HG02610 (cell line): Measurements from ENCODE around the gene TENT5A.

ENCODE experiments used
- ATAC-seq: cut with Tn5 transposase; IDR thresholded peaks from one replicate; pipeline ENCODE4 v1.9.1; 2021; ENCODE audit warnings: mild to moderate bottlenecking, moderate library complexity; ENCODE audit not compliant: unreplicated experiment

The TENT5A gene

DNA sequence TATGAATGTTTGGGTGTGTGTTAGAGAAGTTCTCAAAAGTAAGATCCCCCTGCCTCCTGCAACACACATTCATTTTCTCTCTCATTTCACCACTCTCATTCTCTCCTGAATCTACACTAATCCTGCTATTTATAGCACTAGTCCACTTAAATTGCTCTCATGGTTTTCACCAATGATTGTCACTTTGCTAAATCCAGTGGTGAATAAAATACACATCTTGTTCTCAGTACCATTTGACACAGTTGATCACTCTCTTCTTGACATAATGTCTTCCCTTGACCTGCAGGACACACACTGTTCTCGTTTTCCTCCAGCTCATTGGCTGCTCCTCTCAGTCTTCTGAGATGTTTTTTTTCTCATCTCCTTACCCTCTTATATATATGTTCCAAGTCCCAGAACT is 32.1 kb downstream of the TENT5A start:
- no peak for ATAC-seq

DNA sequence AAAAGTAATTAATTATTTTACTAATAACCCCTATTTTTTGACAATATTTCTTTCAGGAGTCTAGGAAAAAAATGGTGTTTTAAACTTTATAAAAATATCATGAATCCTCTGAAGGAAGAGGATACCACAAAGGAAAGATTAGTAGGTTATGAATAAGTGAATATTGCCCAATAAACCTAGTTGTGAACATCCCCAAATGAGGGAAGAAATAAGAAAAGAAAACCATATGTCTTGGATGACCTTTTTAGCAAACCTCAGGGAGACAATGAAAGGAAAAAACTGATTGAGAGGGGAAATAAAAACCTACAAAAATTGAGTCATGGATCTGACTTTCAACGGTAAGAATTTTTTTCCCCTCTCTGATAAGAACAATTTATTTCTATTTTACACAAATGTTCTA is 34.4 kb downstream of the TENT5A start:
- no peak for ATAC-seq

DNA sequence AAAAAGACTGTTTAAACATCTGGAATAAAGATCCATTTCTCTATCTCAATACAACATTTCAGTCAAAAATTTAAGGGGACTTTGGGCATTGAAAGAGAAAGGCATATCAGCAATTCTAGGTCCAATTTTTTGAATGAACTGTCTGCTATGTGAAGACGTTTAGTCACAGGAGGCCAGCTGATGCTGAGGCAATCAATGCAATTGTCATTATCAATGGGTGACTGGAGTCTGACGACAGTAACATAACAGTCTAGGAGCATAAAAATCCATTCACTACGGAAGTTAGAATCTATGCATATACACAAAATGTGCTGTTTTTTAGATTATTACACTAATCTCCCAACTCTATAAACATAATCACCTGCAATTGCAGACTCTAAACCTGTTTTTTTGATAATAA is 37.8 kb downstream of the TENT5A start:
- ATAC-seq: no peak

DNA sequence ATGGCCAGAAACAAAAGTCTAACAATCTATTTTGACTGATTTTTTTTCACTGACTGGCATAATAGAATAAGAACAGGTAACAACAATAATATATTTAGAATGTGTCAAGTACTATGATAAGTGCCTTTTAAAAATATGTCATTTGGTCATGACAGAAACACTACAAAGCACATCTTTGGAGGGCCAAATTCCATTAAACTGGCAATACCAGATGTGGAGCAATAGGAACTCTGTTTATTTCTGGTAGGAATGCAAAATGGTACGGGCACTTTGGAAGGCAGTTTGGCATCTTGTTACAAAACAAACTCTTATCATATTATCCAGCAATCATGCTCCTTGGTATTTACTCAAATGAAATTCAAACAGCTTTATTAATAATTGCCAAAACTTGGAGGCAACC is 39.3 kb downstream of the TENT5A start:
- ATAC-seq: no peak

DNA sequence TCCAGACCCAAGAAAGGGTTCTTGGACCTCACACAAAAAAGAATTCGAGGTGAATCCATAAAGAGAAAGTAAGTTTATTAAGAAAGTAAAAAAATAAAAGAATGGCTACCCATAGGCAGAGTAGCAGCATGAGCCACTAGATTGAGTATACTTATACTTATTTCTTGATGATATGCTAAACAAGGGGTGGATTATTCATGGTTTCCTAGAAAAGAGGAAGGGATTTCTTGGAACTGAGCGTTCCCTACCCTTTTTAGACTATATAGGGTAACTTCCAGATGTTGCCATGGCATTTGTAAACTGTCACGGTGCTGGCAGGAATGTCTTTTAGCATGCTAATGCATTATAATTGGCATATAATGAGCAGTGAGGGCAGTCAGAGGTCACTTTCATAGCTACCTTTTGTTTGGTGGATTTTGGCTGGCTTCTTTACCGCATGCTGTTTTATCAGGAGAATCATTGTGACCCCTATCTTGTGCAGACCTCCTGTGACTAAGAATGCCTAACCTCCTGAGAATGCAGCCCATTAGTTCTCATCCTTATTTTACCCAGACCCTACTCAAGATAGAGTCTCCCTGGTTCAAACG is 44.3 kb downstream of the TENT5A start:
- no peak for ATAC-seq

DNA sequence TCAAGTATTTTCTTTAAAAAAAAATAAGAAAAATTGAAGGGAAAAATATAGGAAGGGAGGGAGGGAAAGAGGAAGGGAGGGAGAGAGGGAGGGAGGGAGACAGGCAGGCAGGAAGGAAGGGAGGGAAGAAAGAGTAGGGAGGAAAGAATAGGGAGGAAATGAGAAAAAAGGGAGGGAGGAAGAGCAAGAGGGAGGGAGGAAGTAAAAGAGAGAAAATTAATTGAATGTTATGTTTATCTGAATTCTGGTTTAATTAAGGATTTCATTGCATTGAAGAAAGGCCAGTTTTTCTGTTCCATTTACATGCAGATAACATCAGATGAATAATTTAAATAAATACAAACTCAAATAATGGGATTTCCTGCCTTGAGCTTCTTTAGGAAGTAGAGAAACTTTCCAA is 47.8 kb downstream of the TENT5A start:
- no peak for ATAC-seq

DNA sequence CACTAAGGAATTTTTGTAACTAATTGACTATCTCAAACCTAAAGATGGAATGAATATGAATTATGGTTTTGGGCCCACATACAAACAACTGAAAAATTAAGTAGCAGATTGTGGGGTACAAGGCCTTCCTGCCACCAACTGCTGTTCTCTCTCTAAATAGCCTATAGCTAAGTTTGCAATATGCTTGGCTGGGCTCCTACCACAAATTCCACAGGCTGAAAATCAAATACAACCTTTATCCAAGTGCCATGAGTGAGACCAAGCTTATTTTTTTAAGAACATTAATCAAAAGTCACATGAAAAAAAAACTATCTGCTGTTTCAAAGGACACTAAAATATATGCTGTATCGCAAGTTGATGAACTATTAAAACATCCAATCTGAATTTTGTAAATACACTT is 52.1 kb downstream of the TENT5A start:
- ATAC-seq: no peak

DNA sequence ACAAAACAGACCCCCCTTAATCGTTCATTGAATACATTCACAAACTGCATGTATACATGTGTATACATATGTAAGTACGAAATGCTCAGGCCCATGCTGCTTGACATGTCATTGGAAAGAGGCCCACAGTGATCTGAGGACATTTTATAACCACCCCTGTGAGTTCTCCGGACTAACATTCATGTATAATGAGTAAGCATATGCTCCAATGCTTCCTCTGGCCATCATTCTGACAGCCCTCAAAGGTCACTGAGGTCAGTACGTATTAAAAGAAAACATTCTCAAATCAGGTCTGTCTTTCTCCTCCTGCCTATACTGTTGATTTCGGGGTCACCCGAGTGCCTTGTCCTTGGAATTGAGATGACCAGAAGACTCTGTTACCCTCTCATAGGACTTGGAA is 54.9 kb downstream of the TENT5A start:
- ATAC-seq: no peak

DNA sequence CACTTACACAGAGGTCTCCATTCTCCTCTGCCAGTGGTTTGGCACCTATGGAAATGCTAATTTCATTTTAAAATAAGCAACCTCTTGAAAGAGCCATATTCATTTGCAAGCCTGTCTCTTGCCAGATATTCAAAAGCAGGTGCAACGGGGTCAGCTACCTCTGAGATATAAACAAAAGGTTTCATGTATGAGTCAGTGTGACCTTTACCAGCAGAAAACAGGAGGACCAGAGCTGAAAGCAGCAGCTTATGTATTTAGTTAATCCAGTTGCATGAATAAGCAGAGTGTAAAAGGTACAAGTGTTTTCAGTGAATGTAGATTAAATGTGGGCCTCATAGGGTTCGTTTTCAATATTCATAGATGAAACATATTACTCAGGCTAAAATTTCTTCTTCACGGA is 56.0 kb downstream of the TENT5A start:
- no peak for ATAC-seq
